NCI-H128 (cell line): ENCODE results near the gene BLACAT1.
"Not testable (repeated sequence)": the region's sequence is repeated elsewhere in the genome, so short reads cannot be mapped to it uniquely, and the experiment has no call there.

ENCODE experiments used
- DNase-seq: peaks from one replicate; lab custom pipeline; 2025; ENCODE audit not compliant: unreplicated experiment; lab: John Stamatoyannopoulos, UW

Gene BLACAT1

GRCh38 chr1:205442051-205442725 is 13.7 kb downstream of the BLACAT1 start:
- DNase-seq = no peak

GRCh38 chr1:205441716-205442050 is 14.2 kb downstream of the BLACAT1 start:
- no peak for DNase-seq

- no peak for DNase-seq
These were observed 14.6 kb downstream of the BLACAT1 start for GRCh38 chr1:205441318-205441633.

- no peak for DNase-seq
These were observed 15.1 kb downstream of the BLACAT1 start for GRCh38 chr1:205440476-205441317.

- no peak for DNase-seq
These were observed 15.7 kb downstream of the BLACAT1 start for GRCh38 chr1:205440121-205440475.

GRCh38 chr1:205438213-205439158 is 17.4 kb downstream of the BLACAT1 start:
- DNase-seq = peak; percentile 23

GRCh38 chr1:205437570-205437969 is 18.3 kb downstream of the BLACAT1 start:
- DNase-seq = no peak

GRCh38 chr1:205436776-205437410 is 19.0 kb downstream of the BLACAT1 start:
- no peak for DNase-seq

GRCh38 chr1:205435578-205436573 is 20.0 kb downstream of the BLACAT1 start:
- DNase-seq = no peak

- DNase-seq = no peak
These were observed 21.1 kb downstream of the BLACAT1 start for GRCh38 chr1:205434738-205435137.

GRCh38 chr1:205432692-205433091 is 23.2 kb downstream of the BLACAT1 start:
- DNase-seq = not testable (repeated sequence)

GRCh38 chr1:205432116-205432515 is 23.7 kb downstream of the BLACAT1 start:
- no peak for DNase-seq

- DNase-seq = no peak
These were observed 25.0 kb downstream of the BLACAT1 start for GRCh38 chr1:205430696-205431305.

- no peak for DNase-seq
These were observed 25.8 kb downstream of the BLACAT1 start for GRCh38 chr1:205429762-205430695.

- DNase-seq = no peak
These were observed 30.8 kb downstream of the BLACAT1 start for GRCh38 chr1:205424901-205425600.

- no peak for DNase-seq
These were observed 31.9 kb downstream of the BLACAT1 start for GRCh38 chr1:205423814-205424399.

- DNase-seq = no peak
These were observed 32.7 kb downstream of the BLACAT1 start for GRCh38 chr1:205422993-205423642.
